ENCODE data around the gene ABCD1.
"Not testable (repeated sequence)": the region's sequence is repeated elsewhere in the genome, so short reads cannot be mapped to it uniquely, and the experiment has no call there.

ABCD1 gene

GRCh38 chrX:153736071-153736820, 11.6 kb downstream of the ABCD1 start:
- no peak for DNase-seq

- no peak for DNase-seq
Measured at GRCh38 chrX:153736871-153737441, 12.3 kb downstream of the ABCD1 start.

GRCh38 chrX:153738056-153738605, 13.5 kb downstream of the ABCD1 start:
- DNase-seq: no peak

DNA sequence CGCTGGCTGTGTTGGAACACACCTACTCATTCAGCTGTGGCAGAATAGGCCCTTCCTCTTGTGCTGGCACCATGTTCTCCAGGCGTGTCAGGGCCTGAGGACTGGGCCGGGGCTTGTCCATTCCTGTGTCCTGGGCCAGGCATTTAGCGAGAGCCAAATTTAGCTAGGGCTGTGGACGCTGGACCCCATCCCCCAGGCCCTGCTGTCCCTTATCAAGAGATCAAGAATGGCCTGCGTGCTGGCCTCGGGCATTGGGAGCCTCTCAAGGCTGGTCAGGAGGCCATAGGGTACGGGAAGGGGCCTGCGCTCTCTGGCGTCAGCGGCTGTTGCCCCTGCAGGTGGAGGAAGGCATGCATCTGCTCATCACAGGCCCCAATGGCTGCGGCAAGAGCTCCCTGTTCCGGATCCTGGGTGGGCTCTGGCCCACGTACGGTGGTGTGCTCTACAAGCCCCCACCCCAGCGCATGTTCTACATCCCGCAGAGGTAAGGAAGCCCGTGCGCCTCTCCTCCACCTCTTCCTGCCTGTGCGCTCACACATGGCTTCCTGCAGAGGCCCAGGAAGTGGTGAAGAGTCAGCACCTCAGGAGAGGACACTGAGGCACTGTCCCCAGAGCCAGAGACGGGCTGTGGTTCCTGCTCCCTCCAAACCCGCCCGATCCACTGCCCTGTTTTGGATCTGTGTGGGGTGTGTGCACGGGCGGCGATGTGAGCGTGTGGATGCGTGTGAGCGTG, 15.3 kb downstream of the ABCD1 start:
- no peak for DNase-seq

GRCh38 chrX:153740631-153741222, 16.1 kb downstream of the ABCD1 start:
- DNase-seq: no peak

- no peak for DNase-seq
Measured at GRCh38 chrX:153741446-153741845, 16.8 kb downstream of the ABCD1 start.

DNA sequence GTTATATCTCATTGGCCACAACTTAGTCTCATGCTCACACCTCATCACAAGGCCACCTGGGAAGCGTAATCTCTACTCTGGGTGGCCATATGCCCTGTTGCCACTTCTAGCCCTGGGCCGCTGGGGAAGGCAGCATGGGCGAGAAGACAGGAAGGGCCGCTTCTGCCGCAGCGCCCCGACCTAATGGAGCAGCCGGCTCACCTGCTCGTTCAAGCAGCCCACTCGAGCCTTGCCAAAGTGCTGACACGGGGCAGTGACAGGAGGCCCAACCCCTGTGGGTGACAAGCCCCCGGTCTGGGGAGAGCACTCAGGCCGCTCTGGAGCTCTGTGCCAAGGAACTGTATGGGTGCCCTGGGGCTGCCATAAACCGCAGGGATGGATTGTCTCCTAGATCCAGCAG, 17.5 kb downstream of the ABCD1 start:
- not testable (repeated sequence) for DNase-seq

DNA sequence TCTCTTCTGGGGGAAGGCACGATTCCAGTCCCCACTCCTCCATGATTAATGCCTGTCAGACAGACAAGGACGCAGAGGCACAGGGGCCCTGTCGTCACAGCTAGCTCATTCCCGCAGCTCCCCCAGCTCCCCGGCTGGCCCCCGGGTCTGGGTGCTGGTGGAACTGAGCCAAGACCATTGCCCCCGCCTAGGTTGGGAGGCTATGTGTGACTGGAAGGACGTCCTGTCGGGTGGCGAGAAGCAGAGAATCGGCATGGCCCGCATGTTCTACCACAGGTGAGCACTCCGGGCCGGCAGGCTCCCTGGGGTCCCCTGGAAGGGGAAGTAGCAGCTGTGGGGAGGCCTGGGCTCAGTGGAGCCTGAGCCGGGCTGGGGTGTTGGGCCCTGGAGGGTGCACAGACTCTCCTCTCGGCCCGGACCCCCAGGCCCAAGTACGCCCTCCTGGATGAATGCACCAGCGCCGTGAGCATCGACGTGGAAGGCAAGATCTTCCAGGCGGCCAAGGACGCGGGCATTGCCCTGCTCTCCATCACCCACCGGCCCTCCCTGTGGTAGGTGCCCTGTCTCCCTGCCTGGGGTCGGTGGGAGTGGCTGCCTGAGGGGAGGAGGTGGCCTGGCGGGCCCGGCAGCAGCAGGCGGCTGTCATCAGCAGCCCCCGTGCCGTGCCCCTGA, 18.3 kb downstream of the ABCD1 start:
- DNase-seq: not testable (repeated sequence)

GRCh38 chrX:153743468-153744209, 19.0 kb downstream of the ABCD1 start:
- DNase-seq: not testable (repeated sequence)

DNA sequence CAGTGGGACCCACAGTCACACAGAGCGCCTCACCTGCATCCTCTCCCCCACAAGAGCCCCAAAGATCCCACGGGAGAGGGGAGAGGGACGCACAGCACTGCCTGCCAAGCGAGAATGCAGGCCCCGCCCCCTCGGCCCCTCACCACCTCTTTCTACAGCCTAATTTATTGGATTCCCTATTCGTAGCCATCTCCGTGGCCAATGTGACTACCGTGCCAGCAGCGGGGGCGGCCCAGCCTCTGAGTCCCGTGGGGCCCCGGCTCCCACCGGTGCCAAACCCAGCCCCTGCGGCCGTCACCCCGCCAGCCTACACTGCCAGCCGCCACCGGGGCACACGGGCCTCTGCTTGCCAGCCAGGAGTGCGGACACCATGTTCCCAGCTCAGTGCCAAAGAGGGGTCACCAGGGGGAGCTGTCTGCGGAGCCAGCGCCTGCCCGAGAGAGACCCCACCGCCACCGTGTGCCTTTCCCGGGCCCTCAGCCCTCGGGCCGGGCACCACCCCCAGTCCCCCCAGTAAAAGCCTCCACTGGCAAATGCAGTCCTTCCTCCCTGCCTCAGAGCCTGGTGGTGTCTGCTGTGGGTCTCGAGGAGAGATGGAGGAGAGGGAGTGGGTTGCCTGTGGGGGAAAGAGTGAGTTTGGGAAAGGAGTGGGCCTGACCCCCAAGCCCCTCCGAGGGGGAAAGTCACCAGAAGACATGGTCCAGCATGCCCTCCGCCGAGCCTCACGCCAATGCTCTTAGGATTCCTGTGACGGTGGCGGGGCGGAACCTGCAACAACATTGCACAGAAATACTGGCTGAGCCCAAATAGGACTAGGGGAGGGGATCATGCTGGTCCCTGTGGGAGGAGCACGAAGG, 19.8 kb downstream of the ABCD1 start:
- no peak for DNase-seq

GRCh38 chrX:153745067-153745433, 20.4 kb downstream of the ABCD1 start:
- DNase-seq: not testable (repeated sequence)

GRCh38 chrX:153746359-153746758, 21.7 kb downstream of the ABCD1 start:
- DNase-seq: no peak

DNA sequence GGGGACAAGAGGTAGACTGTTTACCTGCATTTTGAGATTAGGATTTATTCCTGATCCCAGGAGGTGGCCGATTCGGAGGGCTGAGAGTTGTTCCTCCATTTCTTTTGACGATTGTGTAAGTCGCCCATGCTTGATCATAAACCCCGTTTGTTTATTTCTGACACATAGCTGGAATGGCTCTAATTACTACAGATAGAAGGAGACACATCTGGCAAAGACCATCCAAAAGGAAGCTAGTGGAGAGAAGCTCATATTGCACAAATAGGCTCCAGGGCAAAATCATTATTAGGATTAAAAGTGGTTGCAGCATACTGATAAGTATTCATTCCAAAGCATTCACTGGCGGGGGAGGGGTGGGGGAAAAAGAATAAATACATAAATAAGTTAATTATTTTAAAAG, 22.3 kb downstream of the ABCD1 start:
- DNase-seq: not testable (repeated sequence)

GRCh38 chrX:153749017-153749416, 24.4 kb downstream of the ABCD1 start:
- not testable (repeated sequence) for DNase-seq

GRCh38 chrX:153750127-153750774, 25.6 kb downstream of the ABCD1 start:
- DNase-seq: no peak

- DNase-seq: no peak
Measured at GRCh38 chrX:153755136-153755535, 30.5 kb downstream of the ABCD1 start.

- no peak for DNase-seq
Measured at GRCh38 chrX:153761863-153762262, 37.2 kb downstream of the ABCD1 start.

DNA sequence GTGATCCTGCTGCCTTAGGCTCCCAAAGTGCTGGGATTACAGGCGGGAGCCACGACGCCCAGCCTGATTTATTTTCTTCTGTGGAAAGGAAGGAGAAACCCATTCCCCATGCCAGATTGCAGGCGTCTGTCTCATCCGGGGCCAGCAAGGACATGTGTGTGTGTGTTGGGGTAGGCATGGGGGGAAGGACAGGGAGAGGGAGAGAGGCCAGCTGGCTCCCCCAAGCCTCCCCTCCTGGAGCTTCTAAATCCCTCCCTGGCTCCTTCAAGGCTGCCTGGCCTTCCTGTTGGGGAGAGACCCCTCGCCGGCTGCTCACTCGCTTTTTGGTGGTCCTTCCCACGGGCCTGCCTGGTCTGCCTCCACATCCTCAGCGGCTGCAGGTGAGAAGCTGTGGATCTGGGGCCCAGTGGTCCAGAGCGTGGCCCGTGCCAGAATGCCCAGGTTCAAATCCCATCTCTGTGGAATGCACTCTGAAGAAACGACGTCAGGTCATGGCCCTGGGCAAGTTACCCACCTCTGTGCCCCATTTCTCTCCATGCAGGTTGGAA, 38.0 kb downstream of the ABCD1 start:
- no peak for DNase-seq

GRCh38 chrX:153763298-153763932, 38.8 kb downstream of the ABCD1 start:
- no peak for DNase-seq

Measured in activated CD4-positive, alpha-beta T cell treated with anti-CD3 and anti-CD28 coated beads for 1 hour (primary cell).